ENCODE data around the gene AEN.

The AEN gene

GRCh38 chr15:88678755-88679154, 57.6 kb downstream of the AEN start:
- DNase-seq (ENCODE audit: low read depth): no peak
- no peak overlapping the region for H3K4me3 ChIP-seq (ENCODE audit: low read depth, low read length)
- no peak for TF ChIP-seq CTCF (IDR thresholded peaks at IDR 0.05; ENCODE audit: low read depth, low read length, missing control alignments)

- DNase-seq (ENCODE audit: low read depth): no peak
- no peak overlapping the region for H3K4me3 ChIP-seq (ENCODE audit: low read depth, low read length)
- no peak for TF ChIP-seq CTCF (IDR thresholded peaks at IDR 0.05; ENCODE audit: low read depth, low read length, missing control alignments)
Measured at GRCh38 chr15:88680241-88681001, 59.3 kb downstream of the AEN start.

GRCh38 chr15:88681610-88682221, 60.6 kb downstream of the AEN start:
- H3K4me3 ChIP-seq (ENCODE audit: low read depth, low read length): no peak overlapping the region
- TF ChIP-seq CTCF (IDR thresholded peaks at IDR 0.05; ENCODE audit: low read depth, low read length, missing control alignments): no peak
- no peak for DNase-seq (ENCODE audit: low read depth)

All from GM12864 (cell line).